ENCODE measurements around the gene POLR2L.

Gene POLR2L

GRCh38 chr11:811446-812245 is 30.7 kb downstream of the POLR2L start:
- no peak for DNase-seq (ENCODE audit: low read depth in 3 of 3)

- DNase-seq (ENCODE audit: low read depth in 3 of 3): no peak
These were observed 32.2 kb downstream of the POLR2L start for GRCh38 chr11:810040-810567.

DNA sequence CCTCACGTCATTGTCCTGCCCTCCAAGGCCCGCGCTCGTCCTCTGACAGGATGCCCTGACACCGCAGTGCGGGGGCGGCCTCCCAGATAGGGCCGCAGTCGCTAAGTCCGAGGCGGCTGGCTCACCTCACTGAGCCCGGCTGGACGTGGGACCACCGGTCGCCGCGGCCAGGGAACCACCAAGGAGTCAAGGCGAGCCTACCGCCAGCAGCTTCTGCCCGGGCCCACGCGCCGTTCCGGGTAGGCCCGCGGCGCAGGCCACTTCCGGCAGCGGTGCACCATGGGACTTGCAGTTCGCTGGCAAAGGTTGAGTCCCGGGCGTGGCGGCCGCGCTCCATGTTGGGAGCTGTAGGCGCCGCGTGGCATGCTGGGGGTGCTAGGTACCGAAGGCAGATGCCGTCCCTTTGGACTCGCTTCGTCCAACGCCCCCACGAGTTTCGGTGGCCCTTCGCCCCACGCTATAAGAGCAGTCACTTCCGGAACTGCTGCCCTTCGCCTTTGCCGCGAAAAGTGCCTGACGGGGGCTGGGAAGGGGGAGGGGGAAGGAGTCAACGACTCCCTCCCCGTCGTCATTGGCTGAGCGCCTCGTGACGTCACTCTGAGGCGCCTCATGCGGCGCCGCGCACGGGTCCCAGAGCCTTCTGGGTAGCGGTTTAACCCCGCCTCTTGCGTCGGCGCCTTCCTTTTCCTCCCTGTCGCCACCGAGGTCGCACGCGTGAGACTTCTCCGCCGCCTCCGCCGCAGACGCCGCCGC is 32.9 kb downstream of the POLR2L start, which contains the start of gene RPLP2:
RPLP2 (plus strand) TSS at position 681 of the 753 bp plus-strand sequence. CDS start 268 bp downstream, outside the sequence.
- peak; percentile 93 to 97 (median 93) for DNase-seq (ENCODE audit: low read depth in 3 of 3)

DNA sequence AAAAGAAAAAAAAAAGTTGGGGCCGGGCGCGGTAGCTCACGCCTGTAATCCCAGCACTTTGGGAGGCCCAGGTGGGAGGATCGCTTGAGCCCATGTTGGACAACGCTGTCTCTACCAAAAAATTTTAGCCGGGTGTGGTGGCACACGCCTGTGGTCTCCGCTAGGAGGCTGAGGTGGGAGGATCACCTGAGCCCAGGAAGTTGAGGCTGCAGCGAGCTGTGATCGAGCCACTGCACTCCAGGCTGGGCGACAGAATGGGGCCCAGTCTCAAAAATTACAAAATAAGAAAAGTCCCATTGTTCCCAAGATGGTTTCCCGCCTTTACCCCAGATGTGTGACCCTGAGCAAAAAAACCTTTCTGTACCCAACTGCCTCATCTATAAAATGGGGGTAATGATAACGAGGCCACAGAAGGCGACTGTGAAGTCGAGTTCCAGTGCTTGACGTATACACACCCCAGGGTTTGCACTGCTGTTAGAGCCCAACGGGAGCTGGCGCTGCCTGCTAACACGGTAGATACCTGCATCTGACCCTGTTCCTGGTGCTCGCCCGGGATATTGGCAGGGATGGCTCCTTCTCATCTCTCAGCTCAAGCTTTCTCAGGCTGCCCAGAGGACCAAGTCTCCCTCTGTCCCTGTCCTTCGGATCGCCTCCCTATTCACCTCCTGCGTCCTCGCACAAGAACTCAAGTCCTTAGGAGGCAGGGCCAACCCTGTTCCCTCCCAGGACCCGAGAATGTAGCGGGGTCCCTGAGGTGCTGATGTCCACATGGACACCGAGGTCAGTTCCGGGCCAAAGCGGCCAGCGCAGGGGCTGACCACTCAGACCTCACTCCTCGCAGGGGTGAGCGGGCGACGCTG is 33.7 kb downstream of the POLR2L start:
- no peak for DNase-seq (ENCODE audit: low read depth in 3 of 3)

GRCh38 chr11:804599-804964 is 37.7 kb downstream of the POLR2L start:
- DNase-seq (ENCODE audit: low read depth in 3 of 3): no peak

DNA sequence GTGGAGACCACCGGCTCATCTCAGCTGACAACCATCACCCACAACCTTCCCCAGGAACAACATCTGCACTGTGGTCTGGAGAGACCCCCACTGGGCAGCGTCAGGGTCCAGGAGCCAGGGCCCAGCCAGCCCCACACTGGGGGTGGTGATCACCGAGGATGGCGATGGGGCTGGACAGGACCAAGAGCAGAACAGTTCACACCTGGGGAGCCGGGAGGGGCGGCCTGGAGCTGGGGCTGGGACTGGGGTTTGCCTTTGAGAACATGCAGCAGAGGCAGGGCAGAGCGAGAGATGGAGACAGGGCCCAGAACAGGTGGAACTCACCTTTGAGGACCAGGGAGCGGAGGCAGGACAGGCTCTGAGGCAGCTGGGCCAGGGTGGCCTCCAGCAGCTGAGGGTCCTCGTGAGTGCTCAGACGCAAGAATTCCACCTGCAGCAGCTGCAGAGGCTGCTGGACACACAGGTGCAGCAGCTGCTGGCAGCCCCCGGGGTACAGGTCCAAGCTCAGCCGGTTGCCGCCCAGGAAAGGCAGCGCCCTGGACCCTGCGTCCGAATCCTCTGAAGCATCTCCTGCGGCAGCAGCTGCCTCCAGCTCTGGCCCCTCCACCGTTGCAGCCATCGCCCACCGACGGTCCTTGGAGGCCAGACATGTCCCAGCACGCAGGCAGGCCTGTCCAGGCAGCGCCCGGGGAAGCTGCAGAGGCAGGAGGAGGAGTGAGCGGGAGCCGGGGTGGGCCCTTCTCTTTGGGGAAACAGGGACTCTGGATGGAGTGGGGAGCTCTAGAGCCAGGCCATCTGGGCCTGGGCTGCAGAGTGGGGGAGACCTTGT is 38.3 kb downstream of the POLR2L start:
- no peak for DNase-seq (ENCODE audit: low read depth in 3 of 3)

GRCh38 chr11:803467-803742 is 38.9 kb downstream of the POLR2L start:
- DNase-seq (ENCODE audit: low read depth in 3 of 3): no peak

DNA sequence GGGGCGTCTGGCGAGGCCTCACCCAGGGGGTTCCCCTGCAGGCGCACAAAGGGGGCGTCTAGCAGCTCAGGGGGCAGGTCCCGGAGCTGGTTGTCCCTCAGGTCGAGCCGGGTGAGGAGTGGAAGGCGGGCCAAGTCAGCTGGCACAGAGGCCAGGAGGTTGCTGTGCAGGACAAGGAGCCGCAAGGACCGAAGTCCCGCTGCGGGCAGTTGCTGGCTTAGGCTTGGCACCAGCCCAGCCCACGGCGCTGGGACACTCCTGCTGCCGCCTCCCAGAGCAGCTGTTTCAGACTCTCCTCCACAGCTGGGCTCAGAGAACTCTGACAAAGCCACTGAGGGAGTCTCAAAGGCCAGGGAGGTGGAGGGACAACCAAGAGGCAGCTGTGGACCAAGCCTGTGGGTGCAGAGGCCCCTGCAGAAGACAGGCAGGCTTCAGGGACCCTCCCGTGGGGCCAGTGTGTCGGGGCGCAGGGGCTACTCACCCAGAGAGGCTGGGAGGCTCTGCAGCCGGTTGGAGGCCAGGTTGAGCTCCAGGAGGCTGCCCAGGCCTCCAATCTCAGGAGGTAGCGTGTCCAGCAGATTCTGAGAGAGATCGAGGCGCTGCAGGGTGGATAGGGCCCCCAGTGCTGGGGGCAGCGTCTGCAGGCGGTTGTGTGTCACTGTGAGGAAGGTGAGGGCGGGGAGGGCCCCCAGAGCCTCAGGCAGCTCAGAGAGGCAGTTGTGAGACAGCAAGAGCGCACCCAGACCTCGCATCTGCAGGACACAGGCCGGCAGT is 39.4 kb downstream of the POLR2L start:
- no peak for DNase-seq (ENCODE audit: low read depth in 3 of 3)

DNA sequence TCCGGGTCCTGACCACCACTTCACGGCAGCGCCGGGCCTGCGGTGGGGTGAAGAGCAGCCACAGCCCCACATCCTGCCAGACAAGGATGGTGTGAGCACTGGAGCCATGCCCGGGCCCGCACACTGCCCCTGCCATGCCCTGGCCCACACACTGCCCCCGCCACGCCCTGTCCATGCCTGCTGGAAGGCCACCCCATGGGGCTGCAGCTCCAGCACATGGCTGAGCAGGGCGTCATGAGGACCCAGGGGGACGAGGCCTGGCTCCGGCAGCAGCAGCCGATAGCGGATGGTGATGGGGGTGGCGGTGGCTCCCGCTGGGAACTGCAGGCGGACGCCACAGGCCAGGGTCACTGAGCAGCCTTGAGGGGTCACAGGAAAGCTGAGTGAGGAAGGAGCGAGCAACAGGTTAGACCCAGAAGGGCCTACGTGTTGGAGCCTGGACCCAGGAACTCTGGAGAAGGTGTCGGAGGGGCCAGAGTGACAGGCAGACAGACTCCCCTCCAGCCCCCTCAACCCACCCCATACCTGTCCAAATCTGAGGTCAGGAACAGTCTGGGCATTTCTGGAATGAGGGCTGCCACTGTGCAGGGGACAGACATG is 40.2 kb downstream of the POLR2L start:
- DNase-seq (ENCODE audit: low read depth in 3 of 3): no peak

DNA sequence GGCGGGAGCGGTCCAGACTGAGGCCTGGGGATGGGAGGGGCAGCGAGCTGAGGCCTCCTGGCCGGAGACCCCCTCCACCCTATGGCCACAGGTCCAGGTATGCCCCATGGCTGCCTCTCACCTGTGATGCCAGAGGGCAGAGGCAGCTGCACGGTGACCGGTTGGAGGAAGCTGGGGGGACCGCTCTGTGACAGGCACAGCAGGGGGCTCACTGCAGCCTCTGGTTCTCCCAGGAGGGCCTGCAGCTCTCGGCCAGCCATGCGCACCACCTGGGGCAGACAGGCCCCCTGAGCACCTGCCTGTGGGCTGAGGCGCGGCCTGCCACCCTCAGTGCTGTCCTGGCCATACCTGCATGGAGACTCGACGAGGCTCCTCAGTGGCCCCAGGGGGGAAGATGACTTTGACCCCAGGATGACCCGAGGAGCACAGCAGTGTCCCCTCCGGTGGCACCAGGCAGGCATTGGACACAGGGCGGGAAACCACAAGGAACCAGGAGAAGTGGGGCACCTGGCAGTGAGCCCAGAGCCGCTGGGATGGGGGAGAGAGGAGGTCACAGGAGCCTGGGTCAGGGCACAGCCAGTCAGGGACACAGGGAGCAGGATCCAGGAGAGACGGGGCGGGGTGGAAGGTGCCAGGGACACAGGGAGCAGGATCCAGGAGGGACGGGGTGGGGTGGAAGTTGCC is 41.1 kb downstream of the POLR2L start:
- no peak for DNase-seq (ENCODE audit: low read depth in 3 of 3)

- DNase-seq (ENCODE audit: low read depth in 3 of 3): no peak
These were observed 41.9 kb downstream of the POLR2L start for GRCh38 chr11:800473-800872.

DNA sequence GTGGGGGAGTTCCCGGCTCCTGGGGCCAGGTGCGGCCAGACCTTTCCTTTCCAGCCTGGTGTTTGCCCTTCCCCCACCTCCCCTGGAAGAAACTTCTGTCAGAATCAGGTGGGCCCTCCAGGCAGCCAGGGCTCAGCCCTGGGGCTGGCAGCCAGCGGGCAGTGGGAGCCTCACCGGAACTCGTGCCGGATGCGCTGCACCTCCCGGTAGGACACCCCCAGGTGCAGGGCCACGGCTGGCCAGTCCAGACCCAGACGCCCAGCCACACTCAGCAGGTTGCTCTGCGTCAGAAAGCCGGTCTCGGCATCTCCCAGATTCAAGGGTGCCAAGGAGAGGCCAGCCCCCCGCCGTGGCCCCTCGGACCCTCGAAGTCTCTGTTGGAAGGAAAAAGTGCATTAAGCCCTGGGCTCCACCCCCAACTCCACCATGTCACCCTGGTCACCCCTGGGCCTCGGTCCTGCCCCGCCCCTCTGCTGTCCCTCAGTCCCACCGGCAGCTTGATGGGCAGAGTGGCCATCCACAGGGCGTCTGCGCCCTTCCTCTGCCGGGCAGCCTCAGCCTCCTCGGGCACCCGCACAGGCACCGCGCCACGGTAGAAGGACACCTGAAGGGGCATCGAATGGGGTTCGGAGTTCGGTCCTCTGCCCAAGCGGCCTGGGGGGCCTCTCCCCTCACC is 42.5 kb downstream of the POLR2L start:
- DNase-seq (ENCODE audit: low read depth in 3 of 3): no peak

DNA sequence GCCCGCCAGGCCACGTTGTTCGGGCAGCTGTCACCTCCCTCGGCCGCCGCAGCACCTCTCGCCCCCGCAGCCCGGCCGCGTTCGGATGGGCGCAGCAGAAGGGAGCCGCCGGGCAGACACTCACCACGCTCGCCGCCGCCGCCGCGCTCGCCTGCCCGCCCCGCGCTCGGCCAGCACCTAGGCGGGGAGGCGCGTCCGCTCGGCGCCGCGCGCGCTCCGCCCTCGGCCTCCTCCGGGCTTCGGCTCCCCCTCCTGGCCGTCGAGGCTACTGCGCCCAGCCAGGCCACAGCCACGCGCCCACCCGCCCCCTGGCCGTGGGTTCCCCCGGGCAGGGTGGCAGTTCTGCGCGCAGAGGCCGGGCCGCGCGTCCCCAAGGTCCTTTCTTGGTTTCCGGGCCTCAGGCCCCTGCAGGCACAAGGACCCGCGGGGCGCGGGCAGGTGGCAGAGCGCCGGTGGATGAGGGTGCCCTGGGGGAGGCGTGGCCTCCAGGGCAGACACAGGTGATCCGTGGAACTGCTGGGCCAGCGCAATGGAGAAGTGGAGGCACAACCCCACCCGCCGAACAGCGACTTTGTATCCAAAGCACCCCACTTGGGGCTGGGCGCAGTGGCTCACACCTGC is 44.1 kb downstream of the POLR2L start, which contains the start of gene SLC25A22:
SLC25A22 (minus strand) TSS at position 189 of the 621 bp plus-strand sequence. CDS start 3,275 bp downstream, outside the sequence.
- DNase-seq (ENCODE audit: low read depth in 3 of 3): peak; percentile 65 to 84 (median 74)

DNA sequence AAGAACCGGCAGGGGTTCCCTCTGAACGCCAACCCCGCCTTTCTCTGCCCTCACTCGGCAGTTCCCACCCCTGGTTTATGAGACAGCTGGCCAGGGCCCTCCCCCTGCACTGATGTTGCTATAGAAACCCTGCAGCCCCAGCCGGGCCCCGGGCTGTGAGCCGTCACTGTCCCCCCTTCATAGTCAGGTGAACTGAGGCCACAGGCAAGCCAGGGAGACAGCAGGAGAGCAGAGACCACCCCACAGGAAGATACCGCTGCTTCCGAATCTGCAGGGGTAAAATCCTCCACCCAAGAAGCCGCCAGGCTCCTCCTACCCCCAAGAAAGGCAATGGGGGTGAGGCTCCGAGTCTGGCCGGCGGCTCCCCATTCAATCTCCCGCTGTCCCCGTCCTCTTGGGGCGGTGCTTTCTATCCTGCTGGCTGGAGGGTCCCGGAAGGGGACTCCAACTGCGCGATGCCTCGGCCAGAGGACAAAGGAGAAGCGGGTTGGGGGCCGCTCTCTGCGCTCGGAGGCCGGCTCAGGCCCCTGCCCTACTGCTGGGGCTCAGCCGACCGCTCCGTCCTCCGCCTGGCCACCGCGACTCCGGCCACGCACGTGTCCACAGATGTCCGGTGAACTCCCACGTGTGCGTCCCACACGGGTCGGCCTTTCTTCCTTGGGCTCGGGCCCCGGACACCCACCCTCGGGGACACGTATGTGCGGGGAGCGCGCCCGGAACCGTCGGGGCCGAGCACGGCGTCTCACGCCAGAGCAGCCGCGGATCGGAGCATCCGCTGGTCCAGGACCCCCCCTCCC is 44.8 kb downstream of the POLR2L start:
- peak; percentile 34 to 51 (median 42) for DNase-seq (ENCODE audit: low read depth in 3 of 3)

- DNase-seq (ENCODE audit: low read depth in 3 of 3): no peak
These were observed 45.6 kb downstream of the POLR2L start for GRCh38 chr11:796565-797295.

Measured in stimulated activated CD4-positive, alpha-beta T cell treated with anti-CD3 and anti-CD28 coated beads, TNF-alpha, amount 100 ng/mL, for 4 hours (primary cell).